Neural progenitor cell (in vitro differentiated cells): ENCODE data around the gene PHF19. TPM values are rescaled to one million over a fixed set of nuclear protein-coding genes. Genes with fewer than 3 reads are reported as not detected.
A peak's percentile ranks its signal among the peaks of the same experiment; 100 is the strongest.

ENCODE experiments used
- DNase-seq: peaks from one replicate; pipeline ENCODE4 v3.0.0-alpha.2; 2016; ENCODE audit warnings: low spot score
- H2AFZ ChIP-seq: fragments of 200-600 bp; sonication (generic); replicated peaks from 2 replicates; pipeline ENCODE4 v1.6.1; 2016; ENCODE audit warnings: antibody characterized with exemption
- H3F3A ChIP-seq: fragments of 200-600 bp; sonication (generic); 2 replicates; pipeline ENCODE4 v1.6.1; 2016; ENCODE audit warnings: antibody characterized with exemption, low read depth
- H3K27ac ChIP-seq: fragments of 200-600 bp; sonication (generic); 2 replicates; pipeline ENCODE4 v1.5.1; 2016; ENCODE audit warnings: mild to moderate bottlenecking
- H3K27me3 ChIP-seq: fragments of 200-600 bp; sonication (generic); 2 replicates; pipeline ENCODE4 v1.6.1; 2016; ENCODE audit warnings: mild to moderate bottlenecking, moderate library complexity
- H3K36me3 ChIP-seq: fragments of 200-600 bp; sonication (generic); 2 replicates; pipeline ENCODE4 v1.5.1; 2016
- H3K4me1 ChIP-seq: fragments of 200-600 bp; sonication (generic); 2 replicates; pipeline ENCODE4 v1.6.1; 2016; ENCODE audit warnings: mixed run types
- H3K4me2 ChIP-seq: fragments of 200-600 bp; sonication (generic); 2 replicates; pipeline ENCODE4 v1.6.1; 2016
- H3K4me3 ChIP-seq: fragments of 200-600 bp; sonication (generic); 2 replicates; pipeline ENCODE4 v1.5.1; 2016
- H3K79me2 ChIP-seq: fragments of 200-600 bp; sonication (generic); 2 replicates; pipeline ENCODE4 v1.6.1; 2016; ENCODE audit warnings: low read depth
- H3K9ac ChIP-seq: fragments of 200-600 bp; sonication (generic); 2 replicates; pipeline ENCODE4 v1.6.1; 2016
- H3K9me3 ChIP-seq: fragments of 200-600 bp; sonication (generic); 2 replicates; pipeline ENCODE4 v1.5.1; 2016; ENCODE audit warnings: low read depth
- H4K20me1 ChIP-seq: fragments of 200-600 bp; sonication (generic); 2 replicates; pipeline ENCODE4 v1.6.1; 2016; ENCODE audit warnings: low read depth
- H3K27ac Mint-ChIP-seq: 3 replicates; pipeline ENCODE4 v1.8.0; 2021; ENCODE audit warnings: mixed read lengths
- H3K27me3 Mint-ChIP-seq: 2 replicates; pipeline ENCODE4 v1.8.0; 2022; ENCODE audit warnings: low read depth, mild to moderate bottlenecking, inconsistent platforms, moderate library complexity, mixed read lengths; ENCODE audit not compliant: insufficient read depth
- H3K36me3 Mint-ChIP-seq: 3 replicates; pipeline ENCODE4 v1.8.0; 2021; ENCODE audit warnings: mixed read lengths
- H3K4me1 Mint-ChIP-seq: 3 replicates; pipeline ENCODE4 v1.8.0; 2021; ENCODE audit warnings: mixed read lengths
- H3K4me3 Mint-ChIP-seq: 3 replicates; pipeline ENCODE4 v1.8.0; 2021; ENCODE audit warnings: mild to moderate bottlenecking, moderate library complexity, mixed read lengths
- H3K9me3 Mint-ChIP-seq: 3 replicates; pipeline ENCODE4 v1.8.0; 2020; ENCODE audit warnings: mixed read lengths
- CTCF ChIP-seq: fragments of 200-600 bp; sonication (generic); IDR thresholded peaks from 2 replicates; pipeline ENCODE4 v1.5.1; 2017; ENCODE audit warnings: antibody characterized with exemption, mild to moderate bottlenecking
- EZH2 ChIP-seq: fragments of 200-600 bp; sonication (generic); IDR thresholded peaks from 2 replicates; pipeline ENCODE4 v1.6.1; 2017; ENCODE audit warnings: antibody characterized with exemption, mild to moderate bottlenecking, moderate library complexity
- EZH2phosphoT487 ChIP-seq: fragments of 200-600 bp; sonication (generic); IDR thresholded peaks from 2 replicates; pipeline ENCODE4 v1.6.1; 2017; ENCODE audit warnings: antibody characterized with exemption
- total RNA-seq: library from RNA; depleted of rRNA; stranded (reverse); fragments of >200 nt; gene quantifications from 2 replicates; pipeline ENCODE4 v1.2.3, GENCODE V29; 2015; ENCODE audit warnings: low replicate concordance

The PHF19 gene
- total RNA-seq, 1 donor from 2014 or later, result 45.1 TPM

GRCh38 chr9:120891245-120891883, 14.4 kb upstream of the PHF19 start:
- H3K36me3 ChIP-seq, result no peaks in the 10 kb centered on the region
- peaks cover 5% of the 10 kb centered on the region for H3K27me3 Mint-ChIP-seq

GRCh38 chr9:120890320-120891244, 13.6 kb upstream of the PHF19 start:
- H3K36me3 ChIP-seq, result no peaks in the 10 kb centered on the region
- H3K4me2 ChIP-seq, result no peak overlapping the region
- H3F3A ChIP-seq, result peaks cover 6% of the 10 kb centered on the region
- no peaks in the 10 kb centered on the region for H4K20me1 ChIP-seq
- TF ChIP-seq EZH2 (no peak), EZH2phosphoT487 (no peak), CTCF (no peak)
- Mint-ChIP-seq H3K9me3 (no peaks in the 10 kb centered on the region), H3K27ac (no peak overlapping the region), H3K4me3 (no peak overlapping the region), H3K27me3 (peaks cover 5% of the 10 kb centered on the region), H3K4me1 (peaks cover 19% of the 10 kb centered on the region), H3K36me3 (no peaks in the 10 kb centered on the region)
- H3K79me2 ChIP-seq, result no peaks in the 10 kb centered on the region
- peak overlapping the region; percentile 45 for H2AFZ ChIP-seq
- peaks cover 19% of the 10 kb centered on the region for H3K27me3 ChIP-seq
- H3K9me3 ChIP-seq, result no peaks in the 10 kb centered on the region
- no peak for DNase-seq
- no peak overlapping the region for H3K4me3 ChIP-seq
- H3K9ac ChIP-seq, result no peak overlapping the region
- H3K4me1 ChIP-seq, result peaks cover 5% of the 10 kb centered on the region
- H3K27ac ChIP-seq, result no peak overlapping the region

More at GRCh38 chr9:120891245-120891883, 14.4 kb upstream of the PHF19 start:
- H3K4me3 ChIP-seq, result no peak overlapping the region
- Mint-ChIP-seq H3K4me3 (no peak overlapping the region), H3K4me1 (peaks cover 12% of the 10 kb centered on the region), H3K27ac (no peak overlapping the region), H3K36me3 (no peaks in the 10 kb centered on the region), H3K9me3 (no peaks in the 10 kb centered on the region)
- H3K79me2 ChIP-seq, result no peaks in the 10 kb centered on the region
- H3K4me2 ChIP-seq, result no peak overlapping the region
- TF ChIP-seq EZH2phosphoT487 (no peak), EZH2 (no peak), CTCF (no peak)
- H3K9ac ChIP-seq, result no peak overlapping the region
- H3K27ac ChIP-seq, result no peak overlapping the region
- DNase-seq, result no peak
- no peaks in the 10 kb centered on the region for H4K20me1 ChIP-seq
- peaks cover 19% of the 10 kb centered on the region for H3K27me3 ChIP-seq
- no peaks in the 10 kb centered on the region for H3K9me3 ChIP-seq
- H2AFZ ChIP-seq, result no peak overlapping the region
- no peaks in the 10 kb centered on the region for H3F3A ChIP-seq
- H3K4me1 ChIP-seq, result no peaks in the 10 kb centered on the region

GRCh38 chr9:120889606-120890271, 12.8 kb upstream of the PHF19 start:
- Histone ChIP-seq H3K36me3 (no peaks in the 10 kb centered on the region), H3K4me2 (no peak overlapping the region)
- no peak overlapping the region for H3K27ac Mint-ChIP-seq

More at GRCh38 chr9:120889606-120890271, 12.8 kb upstream of the PHF19 start:
- H3K27me3 Mint-ChIP-seq, result peaks cover 2% of the 10 kb centered on the region
- Histone ChIP-seq H3K9ac (no peak overlapping the region), H3K79me2 (no peaks in the 10 kb centered on the region), H3F3A (peaks cover 7% of the 10 kb centered on the region), H3K9me3 (no peaks in the 10 kb centered on the region), H3K4me3 (no peak overlapping the region), H3K27me3 (peaks cover 10% of the 10 kb centered on the region), H2AFZ (no peak overlapping the region), H4K20me1 (no peaks in the 10 kb centered on the region), H3K27ac (no peak overlapping the region), H3K4me1 (peaks cover 5% of the 10 kb centered on the region)
- H3K9me3 Mint-ChIP-seq, result no peaks in the 10 kb centered on the region
- H3K4me1 Mint-ChIP-seq, result peaks cover 21% of the 10 kb centered on the region
- DNase-seq, result no peak
- no peaks in the 10 kb centered on the region for H3K36me3 Mint-ChIP-seq
- TF ChIP-seq EZH2 (no peak), EZH2phosphoT487 (no peak), CTCF (no peak)
- H3K4me3 Mint-ChIP-seq, result no peak overlapping the region
